NCI-H1048 (cell line): ENCODE results near the gene EEF1E1.

Experiments used
- DNase-seq: peaks from one replicate; lab custom pipeline; 2025; lab: John Stamatoyannopoulos, UW

Gene EEF1E1

GRCh38 chr6:8087870-8088754 is 14.2 kb downstream of the EEF1E1 start:
- DNase-seq, result no peak

GRCh38 chr6:8086755-8087306 is 15.5 kb downstream of the EEF1E1 start:
- DNase-seq, result no peak

GRCh38 chr6:8085053-8085511 is 17.3 kb downstream of the EEF1E1 start:
- no peak for DNase-seq

GRCh38 chr6:8084586-8084985 is 17.8 kb downstream of the EEF1E1 start:
- DNase-seq, result no peak

GRCh38 chr6:8082954-8083858 is 19.1 kb downstream of the EEF1E1 start:
- DNase-seq, result no peak

GRCh38 chr6:8082572-8082953 is 19.8 kb downstream of the EEF1E1 start:
- no peak for DNase-seq

- DNase-seq, result no peak
Observed at GRCh38 chr6:8080362-8081151, 21.8 kb downstream of the EEF1E1 start.

GRCh38 chr6:8079126-8079525 is 23.2 kb downstream of the EEF1E1 start:
- no peak for DNase-seq

- no peak for DNase-seq
Observed at GRCh38 chr6:8077991-8078390, 24.4 kb downstream of the EEF1E1 start.

- no peak for DNase-seq
Observed at GRCh38 chr6:8075704-8076103, 26.6 kb downstream of the EEF1E1 start.

GRCh38 chr6:8075185-8075584 is 27.2 kb downstream of the EEF1E1 start:
- no peak for DNase-seq

GRCh38 chr6:8074213-8074612 is 28.1 kb downstream of the EEF1E1 start:
- DNase-seq, result no peak

GRCh38 chr6:8073758-8074157 is 28.6 kb downstream of the EEF1E1 start:
- no peak for DNase-seq

- no peak for DNase-seq
Observed at GRCh38 chr6:8070718-8071117, 31.6 kb downstream of the EEF1E1 start.

GRCh38 chr6:8069631-8070284 is 32.6 kb downstream of the EEF1E1 start:
- no peak for DNase-seq

- DNase-seq, result no peak
Observed at GRCh38 chr6:8069151-8069550, 33.2 kb downstream of the EEF1E1 start.

- DNase-seq, result no peak
Observed at GRCh38 chr6:8066108-8066507, 36.2 kb downstream of the EEF1E1 start.

- no peak for DNase-seq
Observed at GRCh38 chr6:8065519-8065911, 36.8 kb downstream of the EEF1E1 start.

GRCh38 chr6:8064638-8065518 is 37.5 kb downstream of the EEF1E1 start:
- no peak for DNase-seq
